AG04449 (cell line): Measurements from ENCODE around the gene VAV2.

Experiments used
- CTCF ChIA-PET: fragments of 350-600 bp; formaldehyde crosslinking; extraction: SDS; loops from one replicate; lab custom pipeline; 2021; ENCODE audit warnings: antibody characterized with exemption; lab: Yijun Ruan, JAX
- POLR2A ChIA-PET: fragments of 400-600, 350-600 bp; formaldehyde crosslinking; extraction: SDS; loops from one replicate; lab custom pipeline; 2020; ENCODE audit warnings: antibody characterized with exemption, inconsistent platforms; lab: Yijun Ruan, JAX
- DNase-seq: peaks from one replicate; pipeline ENCODE4 v3.0.0-alpha.2; 2010; ENCODE audit warnings: low read depth, low spot score
- H3K4me3 ChIP-seq: 2 replicates; pipeline ENCODE4 v1.5.1; 2011; ENCODE audit warnings: low read depth, mild to moderate bottlenecking, control low read depth, low read length
- TF ChIP-seq, protein P1 (sequence below): IDR thresholded peaks from one replicate; pipeline ENCODE4 v1.5.1; 2011; ENCODE audit warnings: mild to moderate bottlenecking, moderate library complexity, low read length, control low read depth, inconsistent platforms; ENCODE audit not compliant: insufficient read depth; ENCODE audit errors: missing control alignments

The VAV2 gene

DNA sequence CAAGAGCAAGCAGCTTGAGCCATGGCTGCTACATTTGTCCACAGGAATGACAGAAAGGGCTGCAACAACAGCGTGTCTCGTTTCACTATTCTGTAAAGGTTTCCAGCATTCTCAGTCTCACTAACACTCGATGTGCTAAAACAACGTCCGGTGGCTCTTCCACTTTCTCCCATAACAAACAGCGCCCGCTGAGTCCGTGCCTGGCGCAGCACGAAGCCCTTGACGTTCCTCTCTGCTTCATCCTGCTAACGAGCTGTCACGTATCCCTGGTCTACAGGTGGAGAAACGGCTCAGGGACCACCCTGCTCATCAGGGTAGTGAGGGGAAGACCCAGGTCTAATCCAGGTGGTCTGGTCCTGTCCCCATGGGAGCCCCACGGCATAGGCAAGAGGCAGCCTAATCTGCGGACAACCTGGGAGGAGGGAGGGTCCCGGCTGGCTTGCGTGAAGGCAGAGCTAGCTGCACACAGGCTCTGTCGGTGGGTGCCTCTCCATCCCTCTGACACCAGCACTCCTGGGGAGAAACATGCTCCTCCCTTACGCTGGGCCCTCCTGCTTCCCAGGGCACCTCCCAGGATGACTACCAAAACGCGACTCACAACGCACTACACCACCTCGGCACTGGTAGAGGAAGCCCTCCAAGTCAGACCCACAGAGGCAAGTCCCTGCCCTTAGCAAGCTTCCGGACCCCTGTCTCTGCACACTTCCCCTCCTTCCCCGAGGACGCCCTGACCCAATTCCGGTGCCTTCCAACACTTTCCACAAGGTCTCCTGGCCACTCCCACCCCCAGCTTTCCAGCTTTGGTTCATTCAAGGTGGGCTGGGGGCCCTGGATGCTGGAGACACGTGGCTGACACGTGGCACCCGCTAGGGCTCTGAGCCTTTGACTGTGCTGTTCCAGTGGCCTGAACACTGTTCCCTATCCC is 43.3 kb downstream of the VAV2 start:
- no peak overlapping the region for H3K4me3 ChIP-seq
- POLR2A ChIA-PET = no interaction called here
- TF ChIP-seq, protein P1, sequence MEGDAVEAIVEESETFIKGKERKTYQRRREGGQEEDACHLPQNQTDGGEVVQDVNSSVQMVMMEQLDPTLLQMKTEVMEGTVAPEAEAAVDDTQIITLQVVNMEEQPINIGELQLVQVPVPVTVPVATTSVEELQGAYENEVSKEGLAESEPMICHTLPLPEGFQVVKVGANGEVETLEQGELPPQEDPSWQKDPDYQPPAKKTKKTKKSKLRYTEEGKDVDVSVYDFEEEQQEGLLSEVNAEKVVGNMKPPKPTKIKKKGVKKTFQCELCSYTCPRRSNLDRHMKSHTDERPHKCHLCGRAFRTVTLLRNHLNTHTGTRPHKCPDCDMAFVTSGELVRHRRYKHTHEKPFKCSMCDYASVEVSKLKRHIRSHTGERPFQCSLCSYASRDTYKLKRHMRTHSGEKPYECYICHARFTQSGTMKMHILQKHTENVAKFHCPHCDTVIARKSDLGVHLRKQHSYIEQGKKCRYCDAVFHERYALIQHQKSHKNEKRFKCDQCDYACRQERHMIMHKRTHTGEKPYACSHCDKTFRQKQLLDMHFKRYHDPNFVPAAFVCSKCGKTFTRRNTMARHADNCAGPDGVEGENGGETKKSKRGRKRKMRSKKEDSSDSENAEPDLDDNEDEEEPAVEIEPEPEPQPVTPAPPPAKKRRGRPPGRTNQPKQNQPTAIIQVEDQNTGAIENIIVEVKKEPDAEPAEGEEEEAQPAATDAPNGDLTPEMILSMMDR = no peak
- no peak for DNase-seq
- CTCF ChIA-PET = interaction anchor here (0.8 kb wide), 1 partner anchor 13 kb away, joined by 3 read pairs; no protein-coding TSS in a partner anchor

DNA sequence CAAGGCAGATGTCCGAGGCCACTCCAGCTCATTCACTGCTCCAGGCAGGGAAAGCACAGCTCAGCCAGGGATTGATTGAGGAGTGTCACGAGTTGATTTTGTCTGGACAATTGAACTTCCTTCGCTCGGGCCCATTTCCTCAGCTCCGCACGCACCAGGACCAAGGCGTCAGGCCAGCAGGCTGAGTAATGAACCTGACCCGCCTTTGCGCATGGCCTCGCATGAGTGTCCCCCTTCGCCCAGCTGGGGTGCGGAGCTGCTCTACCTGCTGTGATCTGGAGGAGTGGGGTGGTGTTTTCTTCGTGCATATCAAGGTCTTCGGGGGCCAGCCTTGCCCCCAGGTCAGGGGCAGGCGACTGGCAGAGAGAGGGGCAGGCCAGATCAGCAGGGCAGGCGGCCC is 44.0 kb downstream of the VAV2 start:
- no peak overlapping the region for H3K4me3 ChIP-seq
- TF ChIP-seq, protein P1 = no peak
- no peak for DNase-seq
- POLR2A ChIA-PET = interaction anchor here (0.6 kb wide), 1 partner anchor 256 kb away, joined by 3 read pairs; no protein-coding TSS in a partner anchor
- CTCF ChIA-PET = no interaction called here

DNA sequence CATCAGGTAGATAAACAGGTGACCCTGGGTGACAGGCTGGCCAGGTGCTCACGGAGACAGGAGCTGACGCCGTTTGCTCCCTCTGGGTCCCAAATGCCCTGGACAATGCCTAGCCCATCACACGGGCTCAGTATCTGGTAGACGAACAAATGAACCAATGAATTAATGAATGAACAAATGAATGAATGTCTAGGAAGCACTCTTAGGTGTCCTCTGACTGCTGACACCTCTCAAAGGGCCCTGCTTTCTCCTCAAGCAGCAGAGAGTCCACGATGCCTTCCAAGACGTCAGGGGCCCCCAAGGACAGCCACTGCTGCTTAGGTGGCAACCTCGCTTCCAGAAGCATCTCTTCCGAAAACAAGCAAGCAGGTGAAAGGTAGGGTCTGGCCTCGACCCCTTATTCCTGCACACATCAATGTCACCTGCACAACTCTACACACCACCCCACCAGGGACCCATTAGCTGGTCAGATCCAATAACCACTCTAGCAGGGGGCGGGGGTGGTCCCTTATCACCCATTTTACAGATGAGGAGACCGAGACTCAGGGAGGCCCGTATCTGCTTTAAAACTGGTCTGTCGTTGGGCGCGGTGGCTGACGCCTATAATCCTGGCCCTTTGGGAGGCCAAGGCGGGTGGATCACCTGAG is 45.2 kb downstream of the VAV2 start:
- no peak overlapping the region for H3K4me3 ChIP-seq
- TF ChIP-seq, protein P1 = no peak
- DNase-seq = no peak
- CTCF ChIA-PET = interaction anchor here (2.6 kb wide), 1 partner anchor 9 kb away, joined by 11 read pairs; no protein-coding TSS in a partner anchor
- POLR2A ChIA-PET = no interaction called here

DNA sequence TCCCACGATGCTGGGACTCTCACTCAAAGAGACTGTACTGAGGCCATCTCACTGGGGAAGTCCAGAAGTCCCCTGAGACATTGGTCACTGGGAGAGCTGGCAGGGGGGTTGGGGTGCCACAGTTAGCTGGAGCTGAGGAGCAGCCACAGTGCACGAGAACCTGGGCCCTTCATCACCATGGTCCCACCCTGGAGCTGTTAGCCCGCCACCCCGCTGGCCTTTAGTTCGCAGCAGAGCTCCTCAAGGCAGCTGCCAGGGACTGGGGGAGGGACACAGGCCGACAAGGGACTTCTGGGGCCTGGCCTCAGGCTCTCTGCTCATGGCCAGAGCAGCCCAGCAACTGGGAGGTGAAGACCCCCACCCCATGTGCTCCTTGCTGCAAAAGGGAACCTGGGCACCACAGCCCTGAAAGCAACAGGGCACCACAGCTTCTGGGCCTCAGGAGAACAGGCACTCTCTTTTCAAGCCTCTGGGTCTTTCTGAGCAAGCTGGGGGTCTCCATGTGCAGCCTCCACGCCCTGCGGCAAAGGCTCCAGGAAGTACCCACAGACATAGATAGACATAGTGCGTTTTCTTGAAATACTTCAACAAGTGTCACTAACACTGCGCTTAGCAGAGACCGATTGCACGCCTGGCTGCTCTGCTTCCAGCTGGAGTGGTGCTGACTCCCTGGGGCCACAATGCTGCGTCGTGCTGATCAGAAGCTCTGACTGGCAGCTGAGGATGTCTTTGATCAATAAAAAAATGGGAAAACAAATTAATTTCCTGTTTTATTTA is 46.0 kb downstream of the VAV2 start:
- ChIA-PET POLR2A (no interaction called here), CTCF (interaction anchor here (2.6 kb wide), 1 partner anchor 10 kb away, joined by 11 read pairs; no protein-coding TSS in a partner anchor)
- TF ChIP-seq, protein P1 = no peak
- H3K4me3 ChIP-seq = no peak overlapping the region
- no peak for DNase-seq

DNA sequence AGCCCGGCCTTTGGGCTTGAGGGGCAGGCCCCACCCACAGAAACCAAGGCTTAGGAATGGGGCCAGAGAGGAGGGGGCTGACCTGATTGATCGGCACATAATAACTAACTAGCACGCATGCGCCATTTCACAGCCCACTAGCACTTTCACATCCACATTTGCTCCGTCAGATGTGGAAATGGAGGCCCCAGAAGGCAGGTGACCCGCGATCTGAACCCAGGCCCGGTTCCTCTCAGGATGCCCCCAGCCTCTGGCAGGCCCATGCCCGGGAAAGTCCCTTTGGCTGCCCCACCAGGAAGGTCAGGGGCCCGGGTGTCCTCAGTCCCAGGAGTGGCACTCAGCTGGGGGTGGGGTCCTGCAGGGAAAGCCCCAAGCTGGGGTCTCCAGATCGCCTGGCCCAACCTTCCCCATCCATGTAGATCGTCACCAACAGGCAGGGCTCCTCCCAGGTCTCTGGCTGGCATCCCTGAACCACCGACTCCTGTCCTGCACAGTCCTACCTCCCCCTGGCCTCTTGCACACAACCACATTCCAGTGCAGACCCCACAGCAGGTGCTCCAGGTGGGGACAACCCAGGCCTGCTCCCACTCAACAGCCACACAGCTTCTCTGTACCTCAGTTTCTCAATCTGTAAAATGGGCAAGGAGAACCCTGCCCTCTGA is 46.7 kb downstream of the VAV2 start:
- CTCF ChIA-PET = interaction anchor here (2.6 kb wide), 1 partner anchor 11 kb away, joined by 11 read pairs; no protein-coding TSS in a partner anchor
- H3K4me3 ChIP-seq = no peak overlapping the region
- DNase-seq = no peak
- TF ChIP-seq, protein P1 = no peak
- POLR2A ChIA-PET = no interaction called here
